H1 (cell line): ENCODE data around the gene ZBTB44. TPM values are rescaled to one million over a fixed set of nuclear protein-coding genes. Genes with fewer than 3 reads are reported as not detected.

ENCODE experiments used
- CTCF ChIA-PET: fragments of 300-600 bp; sonication (Branson Sonifier 250); formaldehyde crosslinking; loops from one replicate; lab custom pipeline; 2021; ENCODE audit not compliant: partially characterized antibody; lab: Charles Lee
- POLR2A ChIA-PET: fragments of 300-600 bp; sonication (Branson Sonifier 250); formaldehyde crosslinking; loops from one replicate; lab custom pipeline; 2021; ENCODE audit warnings: inconsistent platforms; ENCODE audit not compliant: partially characterized antibody; lab: Charles Lee
- DNase-seq, 2 experiments: peaks; one replicate each; pipeline versions ENCODE4 v3.0.0 to v3.0.0-alpha.2; 2010 to 2022; ENCODE audit warnings: low spot score in 2 of 2, low read depth in 1 of 2, mixed read lengths in 1 of 2
- FAIRE-seq: peaks from 2 replicates; lab custom pipeline; 2011; peaks lifted over from hg19 to GRCh38; lab: Jason Lieb, UNC
- H2AFZ ChIP-seq: 2 replicates; pipeline ENCODE4 v1.8.1; 2012; ENCODE audit warnings: low read length, inconsistent platforms
- H2AK5ac ChIP-seq: 2 replicates; pipeline ENCODE4 v1.6.1; 2013; ENCODE audit warnings: low read depth, low read length
- H2BK120ac ChIP-seq: replicated peaks from 2 replicates; pipeline ENCODE3; 2013; ENCODE audit warnings: low read depth, low read length, inconsistent platforms
- H2BK12ac ChIP-seq: 2 replicates; pipeline ENCODE4 v1.6.1; 2013; ENCODE audit warnings: low read depth, low read length
- H2BK15ac ChIP-seq: 2 replicates; pipeline ENCODE4 v1.6.1; 2013; ENCODE audit warnings: low read length
- H2BK20ac ChIP-seq: 2 replicates; pipeline ENCODE4 v1.6.1; 2013; ENCODE audit warnings: low read length
- H2BK5ac ChIP-seq: 2 replicates; pipeline ENCODE4 v1.6.1; 2013; ENCODE audit warnings: low read depth, low read length
- H3K14ac ChIP-seq: 2 replicates; pipeline ENCODE4 v1.6.1; 2013; ENCODE audit warnings: inconsistent platforms; ENCODE audit not compliant: insufficient read length
- H3K18ac ChIP-seq: 2 replicates; pipeline ENCODE4 v1.6.1; 2013; ENCODE audit warnings: low read length; ENCODE audit errors: extremely low read depth
- H3K23ac ChIP-seq: 2 replicates; pipeline ENCODE4 v1.6.1; 2013; ENCODE audit warnings: inconsistent platforms; ENCODE audit not compliant: insufficient read length
- H3K23me2 ChIP-seq: 2 replicates; pipeline ENCODE4 v1.6.1; 2013; ENCODE audit warnings: low read depth, low read length
- H3K27ac ChIP-seq: 2 replicates; pipeline ENCODE4 v1.6.1; 2011; ENCODE audit warnings: low read depth, low read length, inconsistent platforms
- H3K27me3 ChIP-seq, 4 experiments: replicated peaks in 1 of 4; 1 replicate in 1 of 4; 2 replicates in 3 of 4; pipeline versions ENCODE4 v1.6.1 to v1.8.1; 2011 to 2013; ENCODE audit warnings: low read length in 3 of 4, mild to moderate bottlenecking in 3 of 4, inconsistent platforms in 2 of 4, mixed read lengths in 2 of 4, moderate library complexity in 1 of 4; ENCODE audit not compliant: control insufficient read depth in 3 of 4, insufficient read depth in 3 of 4; ENCODE audit errors: extremely low read depth in 1 of 4
- H3K36me3 ChIP-seq, 4 experiments: 2 replicates each; pipeline versions ENCODE4 v1.6.1 to v1.8.1; 2011 to 2013; ENCODE audit warnings: mild to moderate bottlenecking in 4 of 4, low read length in 3 of 4, moderate library complexity in 2 of 4, control low read depth in 1 of 4, inconsistent platforms in 1 of 4; ENCODE audit not compliant: insufficient read depth in 4 of 4, control insufficient read depth in 2 of 4
- H3K4ac ChIP-seq: replicated peaks from 2 replicates; pipeline ENCODE3; 2013; ENCODE audit warnings: low read length, low read depth, mixed read lengths, inconsistent platforms; ENCODE audit not compliant: insufficient read length
- H3K4me1 ChIP-seq, 4 experiments: replicated peaks in 1 of 4; 1 replicate in 1 of 4; 2 replicates in 3 of 4; pipeline versions ENCODE4 v1.6.1 to v1.8.1; 2011 to 2013; ENCODE audit warnings: low read length in 3 of 4, inconsistent platforms in 2 of 4, mixed read lengths in 1 of 4; ENCODE audit not compliant: insufficient read depth in 4 of 4, control insufficient read depth in 3 of 4
- H3K4me2 ChIP-seq, 2 experiments: 2 replicates each; pipeline versions ENCODE4 v1.6.1 to v1.8.1; 2011 to 2013; ENCODE audit warnings: low read depth in 2 of 2, low read length in 2 of 2, control low read depth in 1 of 2, inconsistent platforms in 1 of 2, mild to moderate bottlenecking in 1 of 2; ENCODE audit not compliant: insufficient read depth in 1 of 2
- H3K4me3 ChIP-seq, 4 experiments: fragments of 200-600, 300-600 bp in 1 of 4; sonication (generic), shearing (Covaris generic), sonication (Bioruptor Twin) in 1 of 4; 2 replicates each; pipeline versions ENCODE4 v1.5.1 to v1.8.1; 2011 to 2016; ENCODE audit warnings: low read length in 4 of 4, low read depth in 3 of 4, control low read depth in 2 of 4, inconsistent platforms in 2 of 4, mild to moderate bottlenecking in 2 of 4, mixed read lengths in 1 of 4, moderate library complexity in 1 of 4; ENCODE audit not compliant: insufficient read depth in 2 of 4; ENCODE audit errors: extremely low read depth in 1 of 4
- H3K56ac ChIP-seq: replicated peaks from 2 replicates; pipeline ENCODE3; 2013; ENCODE audit warnings: low read depth, mild to moderate bottlenecking, mixed read lengths, low read length, inconsistent platforms; ENCODE audit not compliant: insufficient read length
- H3K79me1 ChIP-seq: 2 replicates; pipeline ENCODE4 v1.6.1; 2013; ENCODE audit warnings: low read depth, low read length, control low read depth
- H3K79me2 ChIP-seq, 2 experiments: 2 replicates each; pipeline versions ENCODE4 v1.6.1 to v1.8.1; 2012 to 2013; ENCODE audit warnings: low read length in 2 of 2, mild to moderate bottlenecking in 2 of 2, inconsistent platforms in 1 of 2; ENCODE audit not compliant: insufficient read depth in 2 of 2, control insufficient read depth in 1 of 2
- H3K9ac ChIP-seq, 4 experiments: replicated peaks in 1 of 4; 1 replicate in 1 of 4; 2 replicates in 3 of 4; pipeline versions ENCODE4 v1.6.1 to v1.8.1; 2011 to 2013; ENCODE audit warnings: low read depth in 3 of 4, low read length in 3 of 4, control low read depth in 2 of 4, mild to moderate bottlenecking in 2 of 4, moderate library complexity in 2 of 4, inconsistent platforms in 1 of 4; ENCODE audit errors: extremely low read depth in 1 of 4
- H3K9me3 ChIP-seq, 2 experiments: 2 replicates each; pipeline versions ENCODE4 v1.6.1 to v1.8.1; 2012 to 2013; ENCODE audit warnings: mild to moderate bottlenecking in 2 of 2, moderate library complexity in 2 of 2, control low read depth in 1 of 2, inconsistent platforms in 1 of 2, low read depth in 1 of 2, low read length in 1 of 2, mixed read lengths in 1 of 2; ENCODE audit not compliant: insufficient read depth in 2 of 2
- H4K20me1 ChIP-seq, 2 experiments: replicated peaks in 1 of 2; 2 replicates each; pipeline versions ENCODE3 to v1.8.1; 2011 to 2013; ENCODE audit warnings: inconsistent platforms in 2 of 2, low read length in 2 of 2, mild to moderate bottlenecking in 1 of 2; ENCODE audit not compliant: insufficient read depth in 2 of 2, control insufficient read depth in 1 of 2
- H4K5ac ChIP-seq: 2 replicates; pipeline ENCODE4 v1.6.1; 2013; ENCODE audit warnings: low read length, low read depth, mixed read lengths, inconsistent platforms; ENCODE audit not compliant: insufficient read length
- H4K8ac ChIP-seq: 2 replicates; pipeline ENCODE4 v1.8.0; 2013; ENCODE audit warnings: mild to moderate bottlenecking, moderate library complexity, low read length, inconsistent platforms; ENCODE audit not compliant: insufficient read depth; ENCODE audit errors: extremely low read depth
- H4K91ac ChIP-seq: replicated peaks from 2 replicates; pipeline ENCODE3; 2013; ENCODE audit warnings: low read length, mixed read lengths, inconsistent platforms; ENCODE audit not compliant: insufficient read length
- CHD1 ChIP-seq: IDR thresholded peaks from 2 replicates; pipeline ENCODE4 v1.6.1; 2012; ENCODE audit warnings: low read depth, low read length, improper control_type of control experiment
- EGR1 ChIP-seq: IDR thresholded peaks from 2 replicates; pipeline ENCODE4 v1.6.1; 2011; ENCODE audit warnings: low read depth, low read length, borderline replicate concordance
- JUND ChIP-seq: IDR thresholded peaks from 2 replicates; pipeline ENCODE4 v1.6.1; 2011; ENCODE audit warnings: mild to moderate bottlenecking, improper control_type of control experiment, low read length
- KDM5A ChIP-seq: fragments of 200-600 bp; IDR thresholded peaks from 2 replicates; pipeline ENCODE4 v1.7.1; 2012; ENCODE audit warnings: mild to moderate bottlenecking, low read length, inconsistent platforms, mixed read lengths
- MAFK ChIP-seq: IDR thresholded peaks from 2 replicates; pipeline ENCODE4 v1.6.1; 2012; ENCODE audit warnings: low read depth, mild to moderate bottlenecking, improper control_type of control experiment, low read length
- POLR2AphosphoS5 ChIP-seq: IDR thresholded peaks from 2 replicates; pipeline ENCODE4 v1.6.1; 2011; ENCODE audit warnings: low read depth, low read length
- RBBP5 ChIP-seq: IDR thresholded peaks from 2 replicates; pipeline ENCODE4 v1.7.1; 2012; ENCODE audit warnings: low read depth, mild to moderate bottlenecking, inconsistent platforms, low read length, moderate library complexity, borderline replicate concordance
- SP4 ChIP-seq: IDR thresholded peaks from 2 replicates; pipeline ENCODE4 v1.6.1; 2012; ENCODE audit warnings: low read length, inconsistent platforms
- WGBS, 2 experiments: shearing (Covaris generic) in 1 of 2; methylation state at CpG; one replicate each; pipeline versions ENCODE4 v1.1.6 to v1.1.7; 2013 to 2015; ENCODE audit warnings: low lambda C conversion rate in 2 of 2, mixed read lengths in 2 of 2, inconsistent platforms in 1 of 2, low coverage in 1 of 2, missing lambda C conversion rate in 1 of 2; ENCODE audit not compliant: insufficient replicate concordance in 2 of 2, insufficient coverage in 1 of 2, insufficient read length in 1 of 2; ENCODE audit errors: extremely low coverage in 1 of 2, missing lambda C conversion rate in 1 of 2; 5-methylcytosine and 5-hydroxymethylcytosine counted together
- polyA plus RNA-seq, 7 experiments: library from polyadenylated mRNA; depleted of rRNA in 3 of 7; stranded (reverse) in 5 of 7; unstranded in 2 of 7; fragments of >200 nt in 5 of 7; fragments of 200-250 nt in 2 of 7; gene quantifications; 1 replicate in 5 of 7; 2 replicates in 1 of 7; 4 replicates in 1 of 7; pipeline versions ENCODE4 v1.2.1 to v1.2.3, GENCODE V29; 2011 to 2013; ENCODE audit warnings: missing spikeins in 2 of 7, mixed read lengths in 2 of 7
- total RNA-seq: library from RNA; stranded (reverse); fragmentation: NEBNext Ultra II Directional; extraction: Animal tissue kit (Norgen Biotek cat#: 25700); gene quantifications from 2 replicates; pipeline ENCODE4 v1.2.1, GENCODE V29; 2021

ZBTB44 gene
- total and polyA plus RNA-seq, 2 of the 8 experiments (the other 6 are each of a cell fraction or from before 2014, with no cell fraction given), result 37.2 to 158 TPM

- POLR2A ChIA-PET, result interaction anchor here (1.2 to 3.3 kb wide), 3 partner anchors 9 to 165 kb away, joined by 3 to 13 read pairs (median 3); no protein-coding TSS in a partner anchor
Observed at GRCh38 chr11:130218501-130219070, 96.1 kb downstream of the ZBTB44 start.

More at GRCh38 chr11:130218501-130219070, 96.1 kb downstream of the ZBTB44 start:
- no peak overlapping the region for H3K23ac ChIP-seq
- H3K23me2 ChIP-seq, result no peaks in the 10 kb centered on the region
- H3K79me1 ChIP-seq, result no peaks in the 10 kb centered on the region
- H4K5ac ChIP-seq, result no peak overlapping the region
- H3K27ac ChIP-seq, result no peak overlapping the region
- H2AK5ac ChIP-seq, result peak overlapping the region; percentile 60
- H3K79me2 ChIP-seq, result no peaks in the 10 kb centered on the region
- H3K4me1 ChIP-seq, result peaks cover 0 to 12% (median 10%) of the 10 kb centered on the region in 4 experiments; a peak in 6 of 7 replicates
- no peak overlapping the region for H3K18ac ChIP-seq
- TF ChIP-seq JUND, result no peak
- no peak for TF ChIP-seq CHD1
- no peak for TF ChIP-seq SP4
- TF ChIP-seq POLR2AphosphoS5, result no peak
- TF ChIP-seq EGR1, result no peak
- no peak for TF ChIP-seq RBBP5
- TF ChIP-seq KDM5A, result no peak
- no peak for TF ChIP-seq MAFK
- H3K9ac ChIP-seq, result no peak overlapping the region
- no peak overlapping the region for H2BK20ac ChIP-seq
- H2BK5ac ChIP-seq, result no peak overlapping the region; the same call in 1 of the 2 replicates
- peak overlapping the region; percentile 73 for H3K4ac ChIP-seq
- H2BK12ac ChIP-seq, result no peak overlapping the region
- H2AFZ ChIP-seq, result no peak overlapping the region
- H3K14ac ChIP-seq, result no peak overlapping the region
- WGBS, 2 experiments, result 92% methylated on average over 14 of the region's 14 CpGs; no CpG with 5 or more reads in 1 of the 2 experiments
- H3K9me3 ChIP-seq, result no peaks in the 10 kb centered on the region; a peak in 1 of 4 replicates
- no peak overlapping the region for H3K4me3 ChIP-seq
- H4K91ac ChIP-seq, result no peak overlapping the region
- no peak overlapping the region for H2BK15ac ChIP-seq
- no peaks in the 10 kb centered on the region for H3K27me3 ChIP-seq
- CTCF ChIA-PET, result interaction anchor here (1.0 kb wide), 1 partner anchor 644 kb away, joined by 4 read pairs; no protein-coding TSS in a partner anchor
- DNase-seq (peak in 1 of 2 experiments; percentile 44), FAIRE-seq (no peak)
- H3K4me2 ChIP-seq, result no peak overlapping the region
- H3K36me3 ChIP-seq, result no peaks in the 10 kb centered on the region; a peak in 1 of 8 replicates
- peaks cover 0 to 3% of the 10 kb centered on the region in 2 experiments for H4K20me1 ChIP-seq
- H4K8ac ChIP-seq, result no peak overlapping the region
- H3K56ac ChIP-seq, result no peak overlapping the region
- H2BK120ac ChIP-seq, result no peak overlapping the region
